Endodermal cell (in vitro differentiated cells): Measurements from ENCODE around the gene PTN. TPM values are rescaled to one million over a fixed set of nuclear protein-coding genes. Genes with fewer than 3 reads are reported as not detected.

Source experiments
- DNase-seq: peaks from one replicate; pipeline ENCODE4 v3.0.0-alpha.2; 2017
- H3K27ac ChIP-seq: 2 replicates; pipeline ENCODE4 v1.5.1; 2013; ENCODE audit warnings: mild to moderate bottlenecking, low read depth, low read length, moderate library complexity
- H3K27me3 ChIP-seq: 2 replicates; pipeline ENCODE4 v1.6.1; 2013; ENCODE audit warnings: mild to moderate bottlenecking, low read length, moderate library complexity; ENCODE audit not compliant: insufficient read depth, control insufficient read depth, poor library complexity, severe bottlenecking
- H3K36me3 ChIP-seq: 2 replicates; pipeline ENCODE4 v1.7.0; 2013; ENCODE audit warnings: mild to moderate bottlenecking, low read length, moderate library complexity; ENCODE audit not compliant: control insufficient read depth, insufficient read depth
- H3K4me1 ChIP-seq: one replicate; pipeline ENCODE4 v1.7.0; 2013; ENCODE audit warnings: low read length; ENCODE audit not compliant: control insufficient read depth, insufficient read depth
- H3K4me3 ChIP-seq: 2 replicates; pipeline ENCODE4 v1.5.1; 2013; ENCODE audit warnings: mild to moderate bottlenecking, low read length, moderate library complexity
- H3K9ac ChIP-seq: 2 replicates; pipeline ENCODE4 v1.6.1; 2013; ENCODE audit warnings: mild to moderate bottlenecking, low read length, moderate library complexity; ENCODE audit not compliant: poor library complexity, severe bottlenecking; ENCODE audit errors: extremely low read depth
- H3K9me3 ChIP-seq: 2 replicates; pipeline ENCODE4 v1.6.1; 2013; ENCODE audit warnings: mild to moderate bottlenecking, low read length, moderate library complexity; ENCODE audit not compliant: control insufficient read depth
- H3K27ac Mint-ChIP-seq: 2 replicates; pipeline ENCODE4 v1.8.0; 2020; ENCODE audit warnings: mixed read lengths
- H3K27me3 Mint-ChIP-seq: 2 replicates; pipeline ENCODE4 v1.8.0; 2021; ENCODE audit warnings: mild to moderate bottlenecking, mixed read lengths; ENCODE audit not compliant: insufficient read depth
- H3K36me3 Mint-ChIP-seq: 2 replicates; pipeline ENCODE4 v1.8.0; 2020; ENCODE audit warnings: low read depth, mixed read lengths
- H3K4me1 Mint-ChIP-seq: 2 replicates; pipeline ENCODE4 v1.8.0; 2020; ENCODE audit warnings: mixed read lengths
- H3K4me3 Mint-ChIP-seq: 2 replicates; pipeline ENCODE4 v1.8.0; 2020; ENCODE audit warnings: mild to moderate bottlenecking, moderate library complexity, mixed read lengths
- H3K9me3 Mint-ChIP-seq: 2 replicates; pipeline ENCODE4 v1.8.0; 2020; ENCODE audit warnings: mild to moderate bottlenecking, mixed read lengths
- CTCF ChIP-seq: fragments of 200-600 bp; sonication (generic); conservative IDR thresholded peaks from 2 replicates; pipeline ENCODE4 v1.5.0; 2021; ENCODE audit warnings: antibody characterized with exemption, mild to moderate bottlenecking
- WGBS, 2 experiments: methylation state at CpG; one replicate each; pipeline versions ENCODE4 v1.1.5 to v1.1.7; 2013; ENCODE audit warnings: missing lambda C conversion rate in 2 of 2, mixed read lengths in 1 of 2; ENCODE audit not compliant: insufficient coverage in 1 of 2, insufficient read length in 1 of 2; 5-methylcytosine and 5-hydroxymethylcytosine counted together
- total RNA-seq, 2 donors: library from RNA; stranded (reverse); fragmentation: NEBNext Ultra II Directional in 1 of 2; extraction: Animal tissue kit (Norgen Biotek cat#: 25700) in 1 of 2; gene quantifications; 2 replicates in 1 of 2; 3 replicates in 1 of 2; pipeline ENCODE4 v1.2.1, GENCODE V29; 2021

PTN gene
- total RNA-seq, 2 donors from 2014 or later, result 4.8 to 5.6 TPM

GRCh38 chr7:137360087-137360679 is 16.6 kb upstream of the PTN start:
- no peaks in the 10 kb centered on the region for H3K27me3 Mint-ChIP-seq
- 28 to 39% methylated on average over 1 of the region's 1 CpG for WGBS, 2 experiments
- no peak overlapping the region for H3K9ac ChIP-seq
- peak overlapping the region; percentile 4 for H3K4me3 ChIP-seq
- H3K27ac Mint-ChIP-seq, result no peak overlapping the region
- H3K4me3 Mint-ChIP-seq, result no peak overlapping the region
- H3K27me3 ChIP-seq, result no peaks in the 10 kb centered on the region
- H3K36me3 Mint-ChIP-seq, result no peaks in the 10 kb centered on the region
- DNase-seq, result no peak
- no peak for TF ChIP-seq CTCF
- H3K27ac ChIP-seq, result no peak overlapping the region
- peaks cover 91% of the 10 kb centered on the region for H3K9me3 Mint-ChIP-seq
- H3K4me1 ChIP-seq, result no peaks in the 10 kb centered on the region
- peaks cover 79% of the 10 kb centered on the region for H3K9me3 ChIP-seq
- no peaks in the 10 kb centered on the region for H3K36me3 ChIP-seq
- H3K4me1 Mint-ChIP-seq, result no peaks in the 10 kb centered on the region

- H3K4me3 Mint-ChIP-seq, result no peak overlapping the region
- Histone ChIP-seq H3K9ac (no peak overlapping the region), H3K4me1 (no peaks in the 10 kb centered on the region), H3K27ac (no peak overlapping the region), H3K4me3 (no peak overlapping the region), H3K27me3 (no peaks in the 10 kb centered on the region), H3K36me3 (no peaks in the 10 kb centered on the region), H3K9me3 (peaks cover 29% of the 10 kb centered on the region)
- TF ChIP-seq CTCF, result no peak
- no peak for DNase-seq
- no peaks in the 10 kb centered on the region for H3K27me3 Mint-ChIP-seq
- H3K9me3 Mint-ChIP-seq, result peaks cover 39% of the 10 kb centered on the region
- no peak overlapping the region for H3K27ac Mint-ChIP-seq
- no peaks in the 10 kb centered on the region for H3K4me1 Mint-ChIP-seq
- no peaks in the 10 kb centered on the region for H3K36me3 Mint-ChIP-seq
Measured at GRCh38 chr7:137354961-137355360, 11.4 kb upstream of the PTN start.

- Histone ChIP-seq H3K4me3 (no peak overlapping the region), H3K36me3 (no peaks in the 10 kb centered on the region), H3K9me3 (peaks cover 24% of the 10 kb centered on the region), H3K9ac (no peak overlapping the region), H3K27me3 (no peaks in the 10 kb centered on the region), H3K4me1 (no peaks in the 10 kb centered on the region), H3K27ac (no peak overlapping the region)
- Mint-ChIP-seq H3K27me3 (no peaks in the 10 kb centered on the region), H3K36me3 (no peaks in the 10 kb centered on the region), H3K4me3 (no peak overlapping the region), H3K9me3 (peaks cover 34% of the 10 kb centered on the region), H3K4me1 (no peaks in the 10 kb centered on the region), H3K27ac (no peak overlapping the region)
- WGBS, 2 experiments, result 73 to 79% methylated on average over 2 to 5 of the region's 5 CpGs
- no peak for DNase-seq
- TF ChIP-seq CTCF, result no peak
Measured at GRCh38 chr7:137354396-137354795, 10.9 kb upstream of the PTN start.
